ENCODE data around the gene GIMAP7.

Gene GIMAP7

DNA sequence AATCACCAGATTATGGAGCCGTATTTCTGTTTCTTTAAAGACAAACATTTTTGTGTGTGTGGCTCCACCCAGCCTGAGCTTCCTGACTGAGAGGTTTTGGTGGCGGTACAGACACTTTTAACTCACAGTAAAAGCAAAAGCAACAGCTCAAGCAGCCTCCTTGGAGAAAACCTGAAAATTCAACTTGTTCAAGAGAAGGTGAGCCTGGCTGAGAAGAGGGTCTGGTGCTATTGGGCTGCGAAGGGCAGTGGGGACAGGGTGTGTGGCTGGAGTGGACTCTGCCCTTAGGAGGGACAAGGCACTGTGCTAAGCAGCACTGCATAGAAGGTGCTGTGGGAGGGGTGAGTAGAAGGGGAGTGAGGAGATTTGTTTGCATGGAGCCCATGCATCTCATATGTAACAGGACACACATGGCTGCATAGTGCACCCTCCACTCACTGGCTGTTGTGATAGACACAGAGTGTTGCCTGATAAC is at the start of gene GIMAP7:
TSS of gene GIMAP7 (plus strand) at position 125 of the 475 bp plus-strand sequence. CDS start 5,103 bp downstream, outside the sequence.
- no peak within 1 kb of the TSS for H3K4me3 ChIP-seq (ENCODE audit: low read depth, low read length)
- CTCF ChIA-PET: no interaction called here
- POLR2A ChIA-PET: no interaction called here
- no peak for TF ChIP-seq CTCF (IDR thresholded peaks at IDR 0.05; ENCODE audit: insufficient read depth, low read length, missing control alignments)
- DNase-seq (ENCODE audit: low read depth, low spot score): no peak

- ChIA-PET CTCF (interaction anchor here (1.0 kb wide), 1 partner anchor 16 kb away, joined by 3 read pairs; no protein-coding TSS in a partner anchor), POLR2A (no interaction called here)
- H3K4me3 ChIP-seq (ENCODE audit: low read depth, low read length): no peak overlapping the region
- no peak for DNase-seq (ENCODE audit: low read depth, low spot score)
- no peak for TF ChIP-seq CTCF (IDR thresholded peaks at IDR 0.05; ENCODE audit: insufficient read depth, low read length, missing control alignments)
Observed at GRCh38 chr7:150464962-150465361, 49.7 kb upstream of the GIMAP7 start.

DNA sequence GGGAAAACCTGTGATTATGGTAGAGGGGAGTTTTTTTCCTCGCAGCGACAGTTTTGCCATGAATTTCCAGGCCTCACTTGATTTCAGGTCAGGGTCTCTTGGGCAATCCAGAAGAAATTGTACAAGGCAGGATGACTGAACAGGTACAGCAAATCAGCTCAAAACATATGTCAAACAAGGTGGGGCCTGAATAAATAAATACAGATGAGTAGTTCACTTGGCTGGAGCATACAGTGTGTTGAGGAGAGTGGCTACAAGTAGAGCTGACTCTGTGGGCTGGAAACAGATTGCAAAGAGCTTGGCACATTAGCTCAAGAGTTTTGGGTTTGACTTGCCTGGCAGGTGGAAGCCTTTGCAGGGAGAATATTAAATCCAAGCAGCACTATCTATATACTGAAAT is 49.3 kb upstream of the GIMAP7 start:
- ChIA-PET POLR2A (no interaction called here), CTCF (interaction anchor here (1.0 kb wide), 1 partner anchor 16 kb away, joined by 3 read pairs; no protein-coding TSS in a partner anchor)
- DNase-seq (ENCODE audit: low read depth, low spot score): no peak
- TF ChIP-seq CTCF (IDR thresholded peaks at IDR 0.05; ENCODE audit: insufficient read depth, low read length, missing control alignments): no peak
- no peak overlapping the region for H3K4me3 ChIP-seq (ENCODE audit: low read depth, low read length)

GRCh38 chr7:150466477-150466876 is 48.2 kb upstream of the GIMAP7 start:
- H3K4me3 ChIP-seq (ENCODE audit: low read depth, low read length): no peak overlapping the region
- DNase-seq (ENCODE audit: low read depth, low spot score): no peak
- no peak for TF ChIP-seq CTCF (IDR thresholded peaks at IDR 0.05; ENCODE audit: insufficient read depth, low read length, missing control alignments)
- ChIA-PET POLR2A (no interaction called here), CTCF (no interaction called here)

DNA sequence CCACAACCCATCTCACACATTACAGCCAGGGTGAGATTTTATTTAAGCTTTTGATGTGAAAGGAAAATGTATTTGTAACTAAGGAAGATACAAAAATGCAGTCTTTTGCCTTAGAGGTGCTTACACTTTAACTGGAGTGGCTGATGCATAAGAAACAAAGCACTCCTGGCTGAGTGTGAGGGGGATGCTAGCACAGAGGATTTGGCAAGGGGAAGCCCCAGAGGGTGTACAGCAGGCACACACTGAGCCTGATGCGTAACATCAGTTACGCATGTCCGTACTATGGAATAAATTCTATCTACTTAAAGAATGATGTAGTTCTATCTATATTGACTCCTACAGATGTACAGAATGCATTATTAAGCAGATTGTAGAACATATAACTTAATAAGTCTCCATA is 46.4 kb upstream of the GIMAP7 start:
- ChIA-PET POLR2A (no interaction called here), CTCF (no interaction called here)
- DNase-seq (ENCODE audit: low read depth, low spot score): no peak
- no peak for TF ChIP-seq CTCF (IDR thresholded peaks at IDR 0.05; ENCODE audit: insufficient read depth, low read length, missing control alignments)
- no peak overlapping the region for H3K4me3 ChIP-seq (ENCODE audit: low read depth, low read length)

- POLR2A ChIA-PET: no interaction called here
- no peak for TF ChIP-seq CTCF (IDR thresholded peaks at IDR 0.05; ENCODE audit: insufficient read depth, low read length, missing control alignments)
- CTCF ChIA-PET: no interaction called here
- DNase-seq (ENCODE audit: low read depth, low spot score): no peak
- no peak overlapping the region for H3K4me3 ChIP-seq (ENCODE audit: low read depth, low read length)
Observed at GRCh38 chr7:150471886-150472285, 42.8 kb upstream of the GIMAP7 start.
